Fibroblast of lung (primary cell): ENCODE data around the gene DUSP3. TPM values are rescaled to one million over a fixed set of nuclear protein-coding genes. Genes with fewer than 3 reads are reported as not detected.

Experiments used
- DNase-seq, 2 donors: peaks; one replicate each; pipeline versions ENCODE4 v3.0.0 to v3.0.0-alpha.2; 2010; ENCODE audit warnings: low read depth in 2 of 2
- H2AFZ ChIP-seq: 2 replicates; pipeline ENCODE4 v1.5.1; 2012; ENCODE audit warnings: low read length, control low read depth, inconsistent platforms
- H3K27ac ChIP-seq: 2 replicates; pipeline ENCODE4 v1.5.1; 2011; ENCODE audit warnings: low read length, control low read depth; ENCODE audit not compliant: insufficient read depth
- H3K27me3 ChIP-seq: 2 replicates; pipeline ENCODE4 v1.5.1; 2011; ENCODE audit warnings: mild to moderate bottlenecking, low read length; ENCODE audit not compliant: control insufficient read depth, insufficient read depth
- H3K36me3 ChIP-seq: 2 replicates; pipeline ENCODE4 v1.5.1; 2011; ENCODE audit warnings: low read length; ENCODE audit not compliant: control insufficient read depth, insufficient read depth
- H3K4me1 ChIP-seq: 2 replicates; pipeline ENCODE4 v1.5.1; 2011; ENCODE audit warnings: low read length; ENCODE audit not compliant: control insufficient read depth, insufficient read depth; ENCODE audit errors: extremely low read depth
- H3K4me2 ChIP-seq: 2 replicates; pipeline ENCODE4 v1.5.1; 2011; ENCODE audit warnings: low read length, control low read depth; ENCODE audit not compliant: insufficient read depth; ENCODE audit errors: extremely low read depth
- H3K4me3 ChIP-seq, 4 experiments: fragments of 200-600 bp in 1 of 4; sonication (generic) in 1 of 4; replicated peaks in 1 of 4; 2 replicates each; pipeline ENCODE4 v1.5.1; 2011 to 2016; ENCODE audit warnings: low read length in 4 of 4, low read depth in 3 of 4, mild to moderate bottlenecking in 3 of 4, control low read depth in 2 of 4, inconsistent platforms in 1 of 4, mixed read lengths in 1 of 4; ENCODE audit not compliant: insufficient read depth in 1 of 4; ENCODE audit errors: control extremely low read depth in 1 of 4
- H3K79me2 ChIP-seq: 2 replicates; pipeline ENCODE4 v1.5.1; 2012; ENCODE audit warnings: mild to moderate bottlenecking, low read length, inconsistent platforms; ENCODE audit not compliant: control insufficient read depth, insufficient read depth
- H3K9ac ChIP-seq: 2 replicates; pipeline ENCODE4 v1.5.1; 2011; ENCODE audit warnings: mild to moderate bottlenecking, low read length, control low read depth; ENCODE audit not compliant: insufficient read depth
- H3K9me3 ChIP-seq: 2 replicates; pipeline ENCODE4 v1.5.1; 2012; ENCODE audit warnings: low read depth, low read length; ENCODE audit not compliant: control insufficient read depth, insufficient read depth
- H4K20me1 ChIP-seq: 2 replicates; pipeline ENCODE4 v1.5.1; 2011; ENCODE audit warnings: low read length; ENCODE audit not compliant: control insufficient read depth, insufficient read depth; ENCODE audit errors: extremely low read depth
- EZH2 ChIP-seq: IDR thresholded peaks from 2 replicates; pipeline ENCODE4 v1.5.1; 2012; ENCODE audit warnings: low read length, control low read depth, mild to moderate bottlenecking; ENCODE audit errors: missing control alignments
- polyA plus RNA-seq, 2 donors: library from polyadenylated mRNA; depleted of rRNA in 1 of 2; stranded (reverse) in 1 of 2; unstranded in 1 of 2; fragments of >200 nt; gene quantifications; 2 replicates each; pipeline ENCODE4 v1.2.1, GENCODE V29; 2011 to 2012; ENCODE audit warnings: missing spikeins in 1 of 2
- total RNA-seq: library from RNA; depleted of rRNA; stranded (reverse); fragments of >200 nt; gene quantifications from 2 replicates; pipeline ENCODE4 v1.2.1, GENCODE V29; 2014
- TF ChIP-seq, protein P1 (sequence below), 2 donors: IDR thresholded peaks in 1 of 2; conservative IDR thresholded peaks in 1 of 2; 1 replicate in 1 of 2; 2 replicates in 1 of 2; pipeline ENCODE4 v1.5.1; 2011 to 2012; ENCODE audit warnings: low read length in 2 of 2, control low read depth in 1 of 2, inconsistent platforms in 1 of 2, low read depth in 1 of 2, mild to moderate bottlenecking in 1 of 2

DUSP3 gene
- total and polyA plus RNA-seq, 2 donors (not counting 1 experiment from before 2014, with no cell fraction given): 51.2 to 55.9 TPM

DNA sequence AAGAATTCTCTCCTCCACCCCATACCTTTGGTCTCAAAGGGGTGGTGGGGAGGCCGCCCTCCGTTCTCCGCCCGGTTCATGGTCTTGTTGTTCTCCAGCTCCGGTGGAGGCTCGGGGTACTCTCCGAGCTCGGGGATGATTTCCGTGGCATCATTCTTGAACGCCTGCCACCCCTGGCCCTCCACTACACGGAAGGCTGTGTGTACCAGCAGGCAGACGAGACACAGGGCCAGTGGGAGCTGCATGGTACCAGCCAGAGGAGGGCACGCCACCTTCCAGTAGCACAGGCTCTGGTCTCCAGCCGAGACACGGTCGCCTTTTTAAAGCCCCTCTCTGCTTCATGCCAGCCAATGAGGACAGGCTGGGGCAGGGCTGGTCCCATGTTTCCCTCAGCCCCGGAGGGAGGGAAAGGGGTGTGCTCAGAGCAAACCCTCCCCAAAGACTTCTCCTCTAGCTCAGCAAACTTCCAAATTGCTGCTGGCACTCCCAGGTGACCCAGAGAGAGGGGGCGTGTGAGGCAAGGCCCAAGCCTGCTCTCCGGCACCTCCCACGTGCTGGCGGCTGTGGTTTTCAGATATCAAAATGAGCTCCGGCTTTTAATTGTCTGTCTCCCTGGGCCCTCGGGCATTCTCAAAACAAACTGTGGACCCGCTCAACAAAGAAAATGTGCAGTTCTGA, 20.1 kb downstream of the DUSP3 start, which contains the start of gene SOST:
Gene SOST (minus strand): TSS at position 295 of the 678 bp plus-strand sequence. CDS start 50 bp downstream, at position 245.
- Histone ChIP-seq H3K36me3 (no peaks in the 10 kb centered on the region), H3K27me3 (peaks cover 23% of the 10 kb centered on the region), H3K79me2 (no peaks in the 10 kb centered on the region), H2AFZ (no peak within 1 kb of the TSS), H3K4me2 (no peak within 1 kb of the TSS), H3K27ac (no peak within 1 kb of the TSS), H3K4me3 (no peak within 1 kb of the TSS), H3K9ac (no peak within 1 kb of the TSS), H3K4me1 (no peaks in the 10 kb centered on the region), H4K20me1 (no peaks in the 10 kb centered on the region), H3K9me3 (no peaks in the 10 kb centered on the region)
- TF ChIP-seq, protein P1, sequence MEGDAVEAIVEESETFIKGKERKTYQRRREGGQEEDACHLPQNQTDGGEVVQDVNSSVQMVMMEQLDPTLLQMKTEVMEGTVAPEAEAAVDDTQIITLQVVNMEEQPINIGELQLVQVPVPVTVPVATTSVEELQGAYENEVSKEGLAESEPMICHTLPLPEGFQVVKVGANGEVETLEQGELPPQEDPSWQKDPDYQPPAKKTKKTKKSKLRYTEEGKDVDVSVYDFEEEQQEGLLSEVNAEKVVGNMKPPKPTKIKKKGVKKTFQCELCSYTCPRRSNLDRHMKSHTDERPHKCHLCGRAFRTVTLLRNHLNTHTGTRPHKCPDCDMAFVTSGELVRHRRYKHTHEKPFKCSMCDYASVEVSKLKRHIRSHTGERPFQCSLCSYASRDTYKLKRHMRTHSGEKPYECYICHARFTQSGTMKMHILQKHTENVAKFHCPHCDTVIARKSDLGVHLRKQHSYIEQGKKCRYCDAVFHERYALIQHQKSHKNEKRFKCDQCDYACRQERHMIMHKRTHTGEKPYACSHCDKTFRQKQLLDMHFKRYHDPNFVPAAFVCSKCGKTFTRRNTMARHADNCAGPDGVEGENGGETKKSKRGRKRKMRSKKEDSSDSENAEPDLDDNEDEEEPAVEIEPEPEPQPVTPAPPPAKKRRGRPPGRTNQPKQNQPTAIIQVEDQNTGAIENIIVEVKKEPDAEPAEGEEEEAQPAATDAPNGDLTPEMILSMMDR (conservative IDR thresholded peaks at IDR 0.05 in 1 of 2, IDR thresholded peaks at IDR 0.05 in 1 of 2; ENCODE audit: low read depth in 1 of 2, low read length in 2 of 2): no peak
- no peak for TF ChIP-seq EZH2
- no peak for DNase-seq

DNA sequence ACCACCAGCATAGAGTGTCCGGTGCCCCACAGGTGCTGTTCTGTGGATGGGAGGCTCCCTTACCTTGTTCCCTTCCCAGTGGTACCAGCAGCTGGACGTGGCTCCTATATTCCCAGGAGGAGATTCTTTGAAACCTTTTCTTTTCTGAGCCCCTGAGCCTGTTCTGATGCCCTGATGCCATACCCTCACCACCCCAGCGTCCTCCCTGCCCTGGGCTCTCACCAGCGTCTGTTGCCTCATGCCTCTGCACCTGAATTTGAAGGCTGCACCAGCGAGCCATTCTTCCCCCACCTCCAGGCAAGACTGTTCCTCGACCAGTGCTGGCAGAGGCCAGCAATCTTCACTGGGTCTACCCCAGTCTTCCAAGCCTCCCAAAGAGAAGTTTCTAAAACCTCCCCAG, 20.7 kb downstream of the DUSP3 start:
- no peaks in the 10 kb centered on the region for H4K20me1 ChIP-seq
- TF ChIP-seq EZH2: no peak
- TF ChIP-seq, protein P1 (conservative IDR thresholded peaks at IDR 0.05 in 1 of 2, IDR thresholded peaks at IDR 0.05 in 1 of 2; ENCODE audit: low read depth in 1 of 2, low read length in 2 of 2): no peak
- no peaks in the 10 kb centered on the region for H3K36me3 ChIP-seq
- H3K9me3 ChIP-seq: no peaks in the 10 kb centered on the region
- no peak overlapping the region for H3K27ac ChIP-seq
- H3K27me3 ChIP-seq: peaks cover 27% of the 10 kb centered on the region
- DNase-seq: no peak
- H3K4me2 ChIP-seq: no peak overlapping the region
- no peak overlapping the region for H3K9ac ChIP-seq
- no peak overlapping the region for H3K4me3 ChIP-seq
- H3K4me1 ChIP-seq: no peaks in the 10 kb centered on the region
- no peak overlapping the region for H2AFZ ChIP-seq
- no peaks in the 10 kb centered on the region for H3K79me2 ChIP-seq

- H3K27me3 ChIP-seq: peaks cover 28% of the 10 kb centered on the region
- TF ChIP-seq, protein P1 (conservative IDR thresholded peaks at IDR 0.05 in 1 of 2, IDR thresholded peaks at IDR 0.05 in 1 of 2; ENCODE audit: low read depth in 1 of 2, low read length in 2 of 2): no peak
- no peak for TF ChIP-seq EZH2
These were observed 21.6 kb downstream of the DUSP3 start for GRCh38 chr17:43757171-43757660.

More at GRCh38 chr17:43757171-43757660, 21.6 kb downstream of the DUSP3 start:
- Histone ChIP-seq H2AFZ (no peak overlapping the region), H3K27ac (no peak overlapping the region), H3K36me3 (no peaks in the 10 kb centered on the region), H4K20me1 (no peaks in the 10 kb centered on the region), H3K9me3 (no peaks in the 10 kb centered on the region), H3K4me2 (no peak overlapping the region), H3K79me2 (no peaks in the 10 kb centered on the region), H3K9ac (no peak overlapping the region), H3K4me3 (no peak overlapping the region), H3K4me1 (no peaks in the 10 kb centered on the region)
- DNase-seq: no peak
